Measurements from ENCODE around the gene DHRS4L2. TPM values are rescaled to one million over a fixed set of nuclear protein-coding genes. Genes with fewer than 3 reads are reported as not detected.
A peak's percentile ranks its signal among the peaks of the same experiment; 100 is the strongest.

Gene DHRS4L2
- total RNA-seq, 1 donor from 2014 or later, result 16.7 TPM

GRCh38 chr14:24051789-24052655 is 63.3 kb downstream of the DHRS4L2 start, which contains the start of gene CARMIL3:
CARMIL3 (plus strand) TSS chr14:24052009; CDS start chr14:24052154, 145 bp downstream.
- DNase-seq (ENCODE audit: extremely low spot score in 2 of 2), result no peak

GRCh38 chr14:24052656-24053547 is 64.2 kb downstream of the DHRS4L2 start:
- no peak for DNase-seq (ENCODE audit: extremely low spot score in 2 of 2)

More at GRCh38 chr14:24051789-24052655, 63.3 kb downstream of the DHRS4L2 start, which contains the start of gene CARMIL3:
- Histone ChIP-seq H3K4me3 (peak within 1 kb of the TSS; percentile 58 to 61), H3K27ac (peak within 1 kb of the TSS; percentile 76), H3K4me1 (peaks cover 18% of the 10 kb centered on the region), H3K9me3 (no peaks in the 10 kb centered on the region), H3K27me3 (no peaks in the 10 kb centered on the region), H3K36me3 (no peaks in the 10 kb centered on the region)
- intact Hi-C loops (cut with DNase I), result no loop called here
- TF ChIP-seq POLR2AphosphoS5 (IDR thresholded peaks at IDR 0.05; ENCODE audit: insufficient read depth in 1 of 2, low read depth in 1 of 2) (no peak), CTCF (IDR thresholded peaks at IDR 0.05) (no peak)

GRCh38 chr14:24053548-24054323 is 65.0 kb downstream of the DHRS4L2 start:
- peaks cover 18% of the 10 kb centered on the region for H3K4me1 ChIP-seq
- TF ChIP-seq POLR2AphosphoS5 (IDR thresholded peaks at IDR 0.05; ENCODE audit: insufficient read depth in 1 of 2, low read depth in 1 of 2), result no peak
- TF ChIP-seq POLR2A (IDR thresholded peaks at IDR 0.05), result no peak
- TF ChIP-seq CTCF (IDR thresholded peaks at IDR 0.05), result no peak
- no peak overlapping the region for H3K27ac ChIP-seq

More at GRCh38 chr14:24052656-24053547, 64.2 kb downstream of the DHRS4L2 start:
- Histone ChIP-seq H3K4me3 (peak overlapping the region; percentile 58 to 61), H3K36me3 (no peaks in the 10 kb centered on the region), H3K27ac (no peak overlapping the region), H3K4me1 (peaks cover 18% of the 10 kb centered on the region), H3K9me3 (no peaks in the 10 kb centered on the region), H3K27me3 (no peaks in the 10 kb centered on the region)
- intact Hi-C loops (cut with DNase I), result no loop called here
- TF ChIP-seq CTCF (IDR thresholded peaks at IDR 0.05) (no peak), POLR2A (IDR thresholded peaks at IDR 0.05) (no peak)

GRCh38 chr14:24054324-24054641 is 65.6 kb downstream of the DHRS4L2 start:
- Histone ChIP-seq H3K4me3 (no peak overlapping the region), H3K27me3 (no peaks in the 10 kb centered on the region), H3K36me3 (no peaks in the 10 kb centered on the region), H3K4me1 (peaks cover 18% of the 10 kb centered on the region), H3K27ac (no peak overlapping the region), H3K9me3 (no peaks in the 10 kb centered on the region)
- intact Hi-C loops (cut with DNase I), result no loop called here
- TF ChIP-seq CTCF (IDR thresholded peaks at IDR 0.05) (no peak), POLR2A (IDR thresholded peaks at IDR 0.05) (no peak), POLR2AphosphoS5 (IDR thresholded peaks at IDR 0.05; ENCODE audit: insufficient read depth in 1 of 2, low read depth in 1 of 2) (no peak)
- DNase-seq (ENCODE audit: extremely low spot score in 2 of 2), result no peak

More at GRCh38 chr14:24053548-24054323, 65.0 kb downstream of the DHRS4L2 start:
- Histone ChIP-seq H3K4me3 (no peak overlapping the region), H3K36me3 (no peaks in the 10 kb centered on the region), H3K9me3 (no peaks in the 10 kb centered on the region), H3K27me3 (no peaks in the 10 kb centered on the region)
- DNase-seq (ENCODE audit: extremely low spot score in 2 of 2), result no peak
- intact Hi-C loops (cut with DNase I), result no loop called here
